ENCODE results near the gene SPHK2. TPM values are rescaled to one million over a fixed set of nuclear protein-coding genes. Genes with fewer than 3 reads are reported as not detected.

SPHK2 gene
- total RNA-seq, result 10 to 100 TPM; 22.3 to 22.9 TPM

GRCh38 chr19:48618916-48619691, at the start of gene SPHK2, which contains the start of gene RPL18:
Gene SPHK2 (plus strand): TSS chr19:48619506. CDS start chr19:48620515, 1,009 bp downstream.
Gene RPL18 (minus strand): TSS chr19:48619178. CDS start chr19:48619143, 35 bp downstream.
- H3K9me3 Mint-ChIP-seq, result no peaks in the 10 kb centered on the region
- intact Hi-C loops (cut with micrococcal nuclease), result no loop called here
- TF ChIP-seq CTCF (IDR thresholded peaks at IDR 0.05), result no peak
- peaks cover 38% of the 10 kb centered on the region for H3K4me1 Mint-ChIP-seq (ENCODE audit: low read depth)
- DNase-seq (peak; percentile 98), ATAC-seq (peak; percentile 76)
- peak within 1 kb of the TSS; percentile 100 for H3K27ac Mint-ChIP-seq
- peaks cover 62% of the 10 kb centered on the region for H3K36me3 Mint-ChIP-seq (ENCODE audit: low read depth)
- POLR2A ChIA-PET, result interaction anchor here (0.6 to 10.8 kb wide), 15 partner anchors 11 to 290 kb away, joined by 3 to 154 read pairs (median 5); partner anchors contain the start of genes DBP, SPACA4, SYNGR4 and TMEM143
- H3K27me3 Mint-ChIP-seq, result no peaks in the 10 kb centered on the region
- CTCF ChIA-PET, result interaction anchor here (0.6 to 3.6 kb wide), 5 partner anchors 11 to 285 kb away, joined by 3 to 14 read pairs (median 5); partner anchors contain the start of gene CA11
- peak within 1 kb of the TSS; percentile 93 for H3K4me3 Mint-ChIP-seq

GRCh38 chr19:48569814-48570213, 49.5 kb upstream of the SPHK2 start:
- POLR2A ChIA-PET, result no interaction called here

GRCh38 chr19:48571378-48572162, 47.7 kb upstream of the SPHK2 start:
- Mint-ChIP-seq H3K36me3 (ENCODE audit: low read depth) (no peaks in the 10 kb centered on the region), H3K9me3 (no peaks in the 10 kb centered on the region), H3K4me1 (ENCODE audit: low read depth) (no peaks in the 10 kb centered on the region), H3K27ac (no peak overlapping the region), H3K27me3 (no peaks in the 10 kb centered on the region), H3K4me3 (no peak overlapping the region)
- ATAC-seq (no peak), DNase-seq (no peak)
- ChIA-PET POLR2A (interaction anchor here (0.6 kb wide), 2 partner anchors 45 to 65 kb away, joined by 3 read pairs; no protein-coding TSS in a partner anchor), CTCF (interaction anchor here (0.6 to 1.5 kb wide), 3 partner anchors 13 to 82 kb away, joined by 3 read pairs; no protein-coding TSS in a partner anchor)
- TF ChIP-seq CTCF (IDR thresholded peaks at IDR 0.05), result no peak
- intact Hi-C loops (cut with micrococcal nuclease), result no loop called here

More at GRCh38 chr19:48569814-48570213, 49.5 kb upstream of the SPHK2 start:
- Mint-ChIP-seq H3K4me1 (ENCODE audit: low read depth) (no peaks in the 10 kb centered on the region), H3K36me3 (ENCODE audit: low read depth) (no peaks in the 10 kb centered on the region), H3K27ac (no peak overlapping the region), H3K4me3 (no peak overlapping the region), H3K27me3 (no peaks in the 10 kb centered on the region), H3K9me3 (no peaks in the 10 kb centered on the region)
- no peak for ATAC-seq
- CTCF ChIA-PET, result interaction anchor here (0.7 kb wide), 1 partner anchor 16 kb away, joined by 3 read pairs; no protein-coding TSS in a partner anchor
- intact Hi-C loops (cut with micrococcal nuclease), result no loop called here
- no peak for DNase-seq
- no peak for TF ChIP-seq CTCF (IDR thresholded peaks at IDR 0.05)

- H3K27me3 Mint-ChIP-seq, result no peaks in the 10 kb centered on the region
- no peaks in the 10 kb centered on the region for H3K9me3 Mint-ChIP-seq
- H3K4me3 Mint-ChIP-seq, result no peak overlapping the region
- ChIA-PET POLR2A (no interaction called here), CTCF (interaction anchor here (0.7 kb wide), 1 partner anchor 312 kb away, joined by 3 read pairs; no protein-coding TSS in a partner anchor)
- H3K36me3 Mint-ChIP-seq (ENCODE audit: low read depth), result no peaks in the 10 kb centered on the region
- H3K4me1 Mint-ChIP-seq (ENCODE audit: low read depth), result no peaks in the 10 kb centered on the region
- DNase-seq (no peak), ATAC-seq (no peak)
- intact Hi-C loops (cut with micrococcal nuclease), result no loop called here
- H3K27ac Mint-ChIP-seq, result no peak overlapping the region
- no peak for TF ChIP-seq CTCF (IDR thresholded peaks at IDR 0.05)
Measured at GRCh38 chr19:48573163-48573505, 46.2 kb upstream of the SPHK2 start.

Data from activated CD8-positive, alpha-beta T cell treated with anti-CD3 and anti-CD28 coated beads for 36 hours (primary cell).